GM12891 (cell line): ENCODE measurements around the gene SLC41A2.
A peak's percentile ranks its signal among the peaks of the same experiment; 100 is the strongest.
"Not testable (repeated sequence)": the region's sequence is repeated elsewhere in the genome, so short reads cannot be mapped to it uniquely, and the experiment has no call there.

Source experiments
- DNase-seq: peaks from one replicate; pipeline ENCODE4 v3.0.0; 2011; ENCODE audit warnings: low spot score; ENCODE audit not compliant: insufficient read length
- FAIRE-seq: peaks from 2 replicates; lab custom pipeline; 2011; peaks lifted over from hg19 to GRCh38; lab: Jason Lieb, UNC
- PAX5 ChIP-seq: IDR thresholded peaks from 2 replicates; pipeline ENCODE4 v1.6.1; 2011; ENCODE audit warnings: low read length, moderate library complexity, mild to moderate bottlenecking; ENCODE audit not compliant: insufficient read depth, severe bottlenecking
- POLR2A ChIP-seq: IDR thresholded peaks from 2 replicates; pipeline ENCODE4 v1.6.1; 2011; ENCODE audit warnings: low read depth, low read length, control low read depth
- POLR2AphosphoS5 ChIP-seq: IDR thresholded peaks from 2 replicates; pipeline ENCODE4 v1.6.1; 2011; ENCODE audit warnings: low read depth, low read length, control low read depth
- POU2F2 ChIP-seq: IDR thresholded peaks from 2 replicates; pipeline ENCODE4 v1.6.1; 2011; ENCODE audit warnings: low read depth, mild to moderate bottlenecking, control low read depth, low read length, moderate library complexity
- SPI1 ChIP-seq: IDR thresholded peaks from 2 replicates; pipeline ENCODE4 v1.6.1; 2011; ENCODE audit warnings: low read depth, low read length, control low read depth
- TAF1 ChIP-seq: IDR thresholded peaks from 2 replicates; pipeline ENCODE4 v1.6.1; 2011; ENCODE audit warnings: low read depth, low read length, control low read depth

Gene SLC41A2

GRCh38 chr12:104951759-104952509 is 6.2 kb downstream of the SLC41A2 start:
- TF ChIP-seq POLR2A (no peak), PAX5 (no peak), TAF1 (no peak), SPI1 (no peak), POLR2AphosphoS5 (no peak), POU2F2 (no peak)
- peak; percentile 23 for FAIRE-seq
- DNase-seq, result no peak

- FAIRE-seq, DNase-seq: not testable (repeated sequence)
Observed at GRCh38 chr12:104948716-104949115, 9.4 kb downstream of the SLC41A2 start.

- TF ChIP-seq POLR2A (no peak), POU2F2 (no peak), PAX5 (no peak), SPI1 (no peak), TAF1 (no peak), POLR2AphosphoS5 (no peak)
- DNase-seq (no peak), FAIRE-seq (no peak)
Observed at GRCh38 chr12:104944252-104944651, 13.8 kb downstream of the SLC41A2 start.

- DNase-seq, FAIRE-seq: not testable (repeated sequence)
Observed at GRCh38 chr12:104943401-104943800, 14.7 kb downstream of the SLC41A2 start.

- TF ChIP-seq POLR2AphosphoS5 (no peak), POLR2A (no peak), TAF1 (no peak), PAX5 (no peak), POU2F2 (no peak), SPI1 (no peak)
- no peak for FAIRE-seq
- no peak for DNase-seq
Observed at GRCh38 chr12:104942075-104942474, 16.0 kb downstream of the SLC41A2 start.

- DNase-seq, result no peak
Observed at GRCh38 chr12:104941454-104941853, 16.6 kb downstream of the SLC41A2 start.

GRCh38 chr12:104939089-104939488 is 19.0 kb downstream of the SLC41A2 start:
- DNase-seq, result no peak
- no peak for TF ChIP-seq SPI1
- TF ChIP-seq TAF1, result no peak
- no peak for TF ChIP-seq POLR2AphosphoS5
- TF ChIP-seq POLR2A, result no peak
- TF ChIP-seq POU2F2, result no peak
- FAIRE-seq, result no peak

More at GRCh38 chr12:104941454-104941853, 16.6 kb downstream of the SLC41A2 start:
- no peak for FAIRE-seq
- TF ChIP-seq PAX5, result no peak
- TF ChIP-seq SPI1, result no peak
- no peak for TF ChIP-seq POLR2AphosphoS5
- TF ChIP-seq TAF1, result no peak
- TF ChIP-seq POU2F2, result no peak
- no peak for TF ChIP-seq POLR2A

- TF ChIP-seq SPI1, result no peak
- no peak for TF ChIP-seq POLR2AphosphoS5
- no peak for TF ChIP-seq PAX5
- no peak for TF ChIP-seq POU2F2
- no peak for TF ChIP-seq POLR2A
- no peak for TF ChIP-seq TAF1
- DNase-seq, result no peak
- FAIRE-seq, result peak; percentile 23
Observed at GRCh38 chr12:104938371-104938770, 19.7 kb downstream of the SLC41A2 start.

GRCh38 chr12:104935886-104936285 is 22.2 kb downstream of the SLC41A2 start:
- no peak for DNase-seq
- TF ChIP-seq POLR2AphosphoS5 (no peak), POU2F2 (no peak), POLR2A (no peak), TAF1 (no peak), SPI1 (no peak), PAX5 (no peak)
- peak; percentile 35 for FAIRE-seq

GRCh38 chr12:104933778-104934177 is 24.3 kb downstream of the SLC41A2 start:
- FAIRE-seq (no peak), DNase-seq (no peak)
- no peak for TF ChIP-seq PAX5
- no peak for TF ChIP-seq POLR2AphosphoS5
- no peak for TF ChIP-seq SPI1
- TF ChIP-seq POLR2A, result no peak
- no peak for TF ChIP-seq POU2F2
- no peak for TF ChIP-seq TAF1

GRCh38 chr12:104933128-104933527 is 25.0 kb downstream of the SLC41A2 start:
- no peak for DNase-seq
- FAIRE-seq, result no peak
- TF ChIP-seq POLR2A (no peak), POU2F2 (no peak), SPI1 (no peak), TAF1 (no peak), PAX5 (no peak), POLR2AphosphoS5 (no peak)
